ENCODE results near the gene ASPSCR1. TPM values are rescaled to one million over a fixed set of nuclear protein-coding genes. Genes with fewer than 3 reads are reported as not detected.
A peak's percentile ranks its signal among the peaks of the same experiment; 100 is the strongest.

ASPSCR1 gene
- total and polyA plus RNA-seq, 2 of the 13 experiments (the other 11 are each of a cell fraction or from before 2014, with no cell fraction given): 274 to 314 TPM

DNA sequence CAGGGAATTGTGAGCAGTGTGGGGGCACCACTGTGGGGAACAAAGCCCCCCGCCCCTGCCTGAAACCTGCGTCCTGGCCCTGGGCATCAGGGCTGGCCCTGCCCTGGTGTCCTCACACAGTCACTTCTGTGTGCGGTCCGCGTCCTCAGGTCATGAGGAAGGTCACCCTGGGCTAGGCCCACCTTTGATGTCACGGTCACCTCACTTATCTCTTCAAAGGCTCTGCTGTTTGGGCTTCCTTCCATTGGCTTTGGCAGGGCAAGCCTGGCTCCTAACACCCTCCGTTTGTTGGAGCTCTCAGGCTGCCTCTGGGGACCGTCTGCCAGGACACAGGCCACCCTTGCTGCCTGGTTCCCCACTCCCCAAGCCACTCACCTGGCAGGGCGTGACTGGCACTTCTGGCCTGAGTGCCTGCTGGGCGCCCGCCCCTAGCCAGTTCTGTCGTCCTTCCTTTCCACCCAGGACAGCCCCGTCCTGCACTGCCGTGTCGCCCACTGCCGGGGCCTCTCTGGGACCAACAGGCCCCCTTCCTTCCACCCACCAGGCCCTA is 36.4 kb downstream of the ASPSCR1 start (continued):
- no peak for TF ChIP-seq ZC3H13 (CRISPR knock-in tag; IDR thresholded peaks at IDR 0.05)
- TF ChIP-seq NFKB2 (CRISPR knock-in tag; IDR thresholded peaks at IDR 0.05; ENCODE audit: borderline replicate concordance): no peak
- TF ChIP-seq, protein P1, sequence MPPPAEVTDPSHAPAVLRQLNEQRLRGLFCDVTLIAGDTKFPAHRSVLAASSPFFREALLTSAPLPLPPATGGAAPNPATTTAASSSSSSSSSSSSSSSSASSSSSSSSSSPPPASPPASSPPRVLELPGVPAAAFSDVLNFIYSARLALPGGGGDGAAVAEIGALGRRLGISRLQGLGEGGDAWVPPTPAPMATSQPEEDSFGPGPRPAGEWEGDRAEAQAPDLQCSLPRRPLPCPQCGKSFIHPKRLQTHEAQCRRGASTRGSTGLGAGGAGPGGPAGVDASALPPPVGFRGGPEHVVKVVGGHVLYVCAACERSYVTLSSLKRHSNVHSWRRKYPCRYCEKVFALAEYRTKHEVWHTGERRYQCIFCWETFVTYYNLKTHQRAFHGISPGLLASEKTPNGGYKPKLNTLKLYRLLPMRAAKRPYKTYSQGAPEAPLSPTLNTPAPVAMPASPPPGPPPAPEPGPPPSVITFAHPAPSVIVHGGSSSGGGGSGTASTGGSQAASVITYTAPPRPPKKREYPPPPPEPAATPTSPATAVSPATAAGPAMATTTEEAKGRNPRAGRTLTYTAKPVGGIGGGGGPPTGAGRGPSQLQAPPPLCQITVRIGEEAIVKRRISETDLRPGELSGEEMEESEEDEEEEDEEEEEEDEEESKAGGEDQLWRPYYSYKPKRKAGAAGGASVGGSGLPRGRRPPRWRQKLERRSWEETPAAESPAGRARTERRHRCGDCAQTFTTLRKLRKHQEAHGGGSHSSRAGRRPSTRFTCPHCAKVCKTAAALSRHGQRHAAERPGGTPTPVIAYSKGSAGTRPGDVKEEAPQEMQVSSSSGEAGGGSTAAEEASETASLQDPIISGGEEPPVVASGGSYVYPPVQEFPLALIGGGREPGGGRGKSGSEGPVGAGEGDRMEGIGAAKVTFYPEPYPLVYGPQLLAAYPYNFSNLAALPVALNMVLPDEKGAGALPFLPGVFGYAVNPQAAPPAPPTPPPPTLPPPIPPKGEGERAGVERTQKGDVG (CRISPR knock-in tag; IDR thresholded peaks at IDR 0.05; ENCODE audit: borderline replicate concordance): no peak
- no peak for TF ChIP-seq ZNF354B (CRISPR knock-in tag; IDR thresholded peaks at IDR 0.05)
- TF ChIP-seq, protein P2, sequence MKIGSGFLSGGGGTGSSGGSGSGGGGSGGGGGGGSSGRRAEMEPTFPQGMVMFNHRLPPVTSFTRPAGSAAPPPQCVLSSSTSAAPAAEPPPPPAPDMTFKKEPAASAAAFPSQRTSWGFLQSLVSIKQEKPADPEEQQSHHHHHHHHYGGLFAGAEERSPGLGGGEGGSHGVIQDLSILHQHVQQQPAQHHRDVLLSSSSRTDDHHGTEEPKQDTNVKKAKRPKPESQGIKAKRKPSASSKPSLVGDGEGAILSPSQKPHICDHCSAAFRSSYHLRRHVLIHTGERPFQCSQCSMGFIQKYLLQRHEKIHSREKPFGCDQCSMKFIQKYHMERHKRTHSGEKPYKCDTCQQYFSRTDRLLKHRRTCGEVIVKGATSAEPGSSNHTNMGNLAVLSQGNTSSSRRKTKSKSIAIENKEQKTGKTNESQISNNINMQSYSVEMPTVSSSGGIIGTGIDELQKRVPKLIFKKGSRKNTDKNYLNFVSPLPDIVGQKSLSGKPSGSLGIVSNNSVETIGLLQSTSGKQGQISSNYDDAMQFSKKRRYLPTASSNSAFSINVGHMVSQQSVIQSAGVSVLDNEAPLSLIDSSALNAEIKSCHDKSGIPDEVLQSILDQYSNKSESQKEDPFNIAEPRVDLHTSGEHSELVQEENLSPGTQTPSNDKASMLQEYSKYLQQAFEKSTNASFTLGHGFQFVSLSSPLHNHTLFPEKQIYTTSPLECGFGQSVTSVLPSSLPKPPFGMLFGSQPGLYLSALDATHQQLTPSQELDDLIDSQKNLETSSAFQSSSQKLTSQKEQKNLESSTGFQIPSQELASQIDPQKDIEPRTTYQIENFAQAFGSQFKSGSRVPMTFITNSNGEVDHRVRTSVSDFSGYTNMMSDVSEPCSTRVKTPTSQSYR (CRISPR knock-in tag; IDR thresholded peaks at IDR 0.05; ENCODE audit: borderline replicate concordance): peak; percentile 45; the same call in 1 of the 2 replicates
- no peak; the same call in 1 of the 2 replicates for TF ChIP-seq ZFY (CRISPR knock-in tag; IDR thresholded peaks at IDR 0.05)
- TF ChIP-seq RXRA (CRISPR knock-in tag; IDR thresholded peaks at IDR 0.05): peak; percentile 89
- TF ChIP-seq ZNF367 (CRISPR knock-in tag; IDR thresholded peaks at IDR 0.05; ENCODE audit: borderline replicate concordance): no peak
- peak; percentile 44; the same call in 1 of the 2 replicates for TF ChIP-seq HOXA3 (CRISPR knock-in tag; IDR thresholded peaks at IDR 0.05)
- TF ChIP-seq, protein P3, sequence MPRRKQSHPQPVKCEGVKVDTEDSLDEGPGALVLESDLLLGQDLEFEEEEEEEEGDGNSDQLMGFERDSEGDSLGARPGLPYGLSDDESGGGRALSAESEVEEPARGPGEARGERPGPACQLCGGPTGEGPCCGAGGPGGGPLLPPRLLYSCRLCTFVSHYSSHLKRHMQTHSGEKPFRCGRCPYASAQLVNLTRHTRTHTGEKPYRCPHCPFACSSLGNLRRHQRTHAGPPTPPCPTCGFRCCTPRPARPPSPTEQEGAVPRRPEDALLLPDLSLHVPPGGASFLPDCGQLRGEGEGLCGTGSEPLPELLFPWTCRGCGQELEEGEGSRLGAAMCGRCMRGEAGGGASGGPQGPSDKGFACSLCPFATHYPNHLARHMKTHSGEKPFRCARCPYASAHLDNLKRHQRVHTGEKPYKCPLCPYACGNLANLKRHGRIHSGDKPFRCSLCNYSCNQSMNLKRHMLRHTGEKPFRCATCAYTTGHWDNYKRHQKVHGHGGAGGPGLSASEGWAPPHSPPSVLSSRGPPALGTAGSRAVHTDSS (CRISPR knock-in tag; conservative IDR thresholded peaks at IDR 0.05): no peak
- TF ChIP-seq BORCS8-MEF2B (CRISPR knock-in tag; IDR thresholded peaks at IDR 0.05): no peak
- TF ChIP-seq ZNF790 (CRISPR knock-in tag; IDR thresholded peaks at IDR 0.05; ENCODE audit: borderline replicate concordance): no peak
- TF ChIP-seq ZNF10 (CRISPR knock-in tag; IDR thresholded peaks at IDR 0.05; ENCODE audit: borderline replicate concordance, low read depth): no peak
- TF ChIP-seq PRPF4 (IDR thresholded peaks at IDR 0.05; ENCODE audit: low read depth, low read length, poor library complexity, severe bottlenecking): no peak
- TF ChIP-seq, protein P4, sequence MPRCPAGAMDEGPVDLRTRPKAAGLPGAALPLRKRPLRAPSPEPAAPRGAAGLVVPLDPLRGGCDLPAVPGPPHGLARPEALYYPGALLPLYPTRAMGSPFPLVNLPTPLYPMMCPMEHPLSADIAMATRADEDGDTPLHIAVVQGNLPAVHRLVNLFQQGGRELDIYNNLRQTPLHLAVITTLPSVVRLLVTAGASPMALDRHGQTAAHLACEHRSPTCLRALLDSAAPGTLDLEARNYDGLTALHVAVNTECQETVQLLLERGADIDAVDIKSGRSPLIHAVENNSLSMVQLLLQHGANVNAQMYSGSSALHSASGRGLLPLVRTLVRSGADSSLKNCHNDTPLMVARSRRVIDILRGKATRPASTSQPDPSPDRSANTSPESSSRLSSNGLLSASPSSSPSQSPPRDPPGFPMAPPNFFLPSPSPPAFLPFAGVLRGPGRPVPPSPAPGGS (CRISPR knock-in tag; IDR thresholded peaks at IDR 0.05): no peak
- TF ChIP-seq ZNF17 (CRISPR knock-in tag; IDR thresholded peaks at IDR 0.05): no peak
- no peak for TF ChIP-seq MBNL3 (CRISPR knock-in tag; conservative IDR thresholded peaks at IDR 0.05)
- TF ChIP-seq AGO2 (optimal IDR thresholded peaks at IDR 0.05; ENCODE audit: low read depth, low read length): no peak
- TF ChIP-seq ZC3H4 (CRISPR knock-in tag; IDR thresholded peaks at IDR 0.05; ENCODE audit: borderline replicate concordance): 0 out of 2 replicates have a peak, but pooled peaks have one; percentile 15
